Esophagus mucosa (tissue), 1 donor: ENCODE data around the gene TACR1. TPM values are rescaled to one million over a fixed set of nuclear protein-coding genes. Genes with fewer than 3 reads are reported as not detected.
"Not testable (repeated sequence)": the region's sequence is repeated elsewhere in the genome, so short reads cannot be mapped to it uniquely, and the experiment has no call there.

Experiments
- ATAC-seq: fragments of 200-7000 bp; cut with Tn5 transposase; one replicate; pipeline ENCODE4 v1.9.1; 2020
- total RNA-seq: library from RNA; stranded (reverse); gene quantifications from one replicate; pipeline ENCODE4 v1.2.4, GENCODE V29; 2023
- donor health status: DM: yes; HTN: yes; CAD: no.

Gene TACR1
- total RNA-seq: 0.64 TPM

GRCh38 chr2:75199428-75200011, at the start of gene TACR1:
Gene TACR1, minus strand, starts transcription at chr2:75199520. Its CDS starts 586 bp downstream, at chr2:75198934.
- peak; percentile 65 for ATAC-seq

GRCh38 chr2:75248581-75248980, 49.3 kb upstream of the TACR1 start:
- ATAC-seq: not testable (repeated sequence)

GRCh38 chr2:75246441-75247167, 47.3 kb upstream of the TACR1 start:
- no peak for ATAC-seq

- no peak for ATAC-seq
These were observed 43.9 kb upstream of the TACR1 start for GRCh38 chr2:75243219-75243618.

- ATAC-seq: no peak
These were observed 42.4 kb upstream of the TACR1 start for GRCh38 chr2:75241696-75242095.

GRCh38 chr2:75238670-75239330, 39.5 kb upstream of the TACR1 start:
- no peak for ATAC-seq

- ATAC-seq: no peak
These were observed 38.0 kb upstream of the TACR1 start for GRCh38 chr2:75237296-75237695.

GRCh38 chr2:75233965-75234364, 34.6 kb upstream of the TACR1 start:
- ATAC-seq: no peak

- ATAC-seq: no peak
These were observed 27.3 kb upstream of the TACR1 start for GRCh38 chr2:75226617-75227016.

GRCh38 chr2:75226099-75226498, 26.8 kb upstream of the TACR1 start:
- no peak for ATAC-seq

GRCh38 chr2:75224636-75225094, 25.3 kb upstream of the TACR1 start:
- ATAC-seq: no peak

- no peak for ATAC-seq
These were observed 23.2 kb upstream of the TACR1 start for GRCh38 chr2:75222527-75222926.

GRCh38 chr2:75221862-75222261, 22.5 kb upstream of the TACR1 start:
- no peak for ATAC-seq

- not testable (repeated sequence) for ATAC-seq
These were observed 19.9 kb upstream of the TACR1 start for GRCh38 chr2:75219213-75219612.

- ATAC-seq: no peak
These were observed 12.0 kb upstream of the TACR1 start for GRCh38 chr2:75211266-75211770.

- ATAC-seq: no peak
These were observed 11.1 kb upstream of the TACR1 start for GRCh38 chr2:75210409-75210808.

- ATAC-seq: no peak
These were observed 9.4 kb upstream of the TACR1 start for GRCh38 chr2:75208738-75209137.

- ATAC-seq: no peak
These were observed 5.5 kb upstream of the TACR1 start for GRCh38 chr2:75204833-75205232.

GRCh38 chr2:75202359-75202758, 3.0 kb upstream of the TACR1 start:
- no peak for ATAC-seq

- ATAC-seq: peak; percentile 42
These were observed 1.1 kb upstream of the TACR1 start for GRCh38 chr2:75200140-75201096.

GRCh38 chr2:75195076-75195691, 4.1 kb downstream of the TACR1 start:
- ATAC-seq: no peak
